Fibroblast of lung (primary cell): ENCODE measurements around the gene ADGRF4. TPM values are rescaled to one million over a fixed set of nuclear protein-coding genes. Genes with fewer than 3 reads are reported as not detected.
A peak's percentile ranks its signal among the peaks of the same experiment; 100 is the strongest.

Experiments
- DNase-seq, 2 donors: peaks; one replicate each; pipeline versions ENCODE4 v3.0.0 to v3.0.0-alpha.2; 2010; ENCODE audit warnings: low read depth in 2 of 2
- H2AFZ ChIP-seq: 2 replicates; pipeline ENCODE4 v1.5.1; 2012; ENCODE audit warnings: low read length, control low read depth, inconsistent platforms
- H3K27ac ChIP-seq: 2 replicates; pipeline ENCODE4 v1.5.1; 2011; ENCODE audit warnings: low read length, control low read depth; ENCODE audit not compliant: insufficient read depth
- H3K27me3 ChIP-seq: 2 replicates; pipeline ENCODE4 v1.5.1; 2011; ENCODE audit warnings: mild to moderate bottlenecking, low read length; ENCODE audit not compliant: control insufficient read depth, insufficient read depth
- H3K36me3 ChIP-seq: 2 replicates; pipeline ENCODE4 v1.5.1; 2011; ENCODE audit warnings: low read length; ENCODE audit not compliant: control insufficient read depth, insufficient read depth
- H3K4me1 ChIP-seq: 2 replicates; pipeline ENCODE4 v1.5.1; 2011; ENCODE audit warnings: low read length; ENCODE audit not compliant: control insufficient read depth, insufficient read depth; ENCODE audit errors: extremely low read depth
- H3K4me2 ChIP-seq: 2 replicates; pipeline ENCODE4 v1.5.1; 2011; ENCODE audit warnings: low read length, control low read depth; ENCODE audit not compliant: insufficient read depth; ENCODE audit errors: extremely low read depth
- H3K4me3 ChIP-seq, 4 experiments: fragments of 200-600 bp in 1 of 4; sonication (generic) in 1 of 4; replicated peaks in 1 of 4; 2 replicates each; pipeline ENCODE4 v1.5.1; 2011 to 2016; ENCODE audit warnings: low read length in 4 of 4, low read depth in 3 of 4, mild to moderate bottlenecking in 3 of 4, control low read depth in 2 of 4, inconsistent platforms in 1 of 4, mixed read lengths in 1 of 4; ENCODE audit not compliant: insufficient read depth in 1 of 4; ENCODE audit errors: control extremely low read depth in 1 of 4
- H3K79me2 ChIP-seq: 2 replicates; pipeline ENCODE4 v1.5.1; 2012; ENCODE audit warnings: mild to moderate bottlenecking, low read length, inconsistent platforms; ENCODE audit not compliant: control insufficient read depth, insufficient read depth
- H3K9ac ChIP-seq: 2 replicates; pipeline ENCODE4 v1.5.1; 2011; ENCODE audit warnings: mild to moderate bottlenecking, low read length, control low read depth; ENCODE audit not compliant: insufficient read depth
- H3K9me3 ChIP-seq: 2 replicates; pipeline ENCODE4 v1.5.1; 2012; ENCODE audit warnings: low read depth, low read length; ENCODE audit not compliant: control insufficient read depth, insufficient read depth
- H4K20me1 ChIP-seq: 2 replicates; pipeline ENCODE4 v1.5.1; 2011; ENCODE audit warnings: low read length; ENCODE audit not compliant: control insufficient read depth, insufficient read depth; ENCODE audit errors: extremely low read depth
- CTCF ChIP-seq, 2 donors: IDR thresholded peaks in 1 of 2; conservative IDR thresholded peaks in 1 of 2; 1 replicate in 1 of 2; 2 replicates in 1 of 2; pipeline ENCODE4 v1.5.1; 2011 to 2012; ENCODE audit warnings: low read length in 2 of 2, control low read depth in 1 of 2, inconsistent platforms in 1 of 2, low read depth in 1 of 2, mild to moderate bottlenecking in 1 of 2
- EZH2 ChIP-seq: IDR thresholded peaks from 2 replicates; pipeline ENCODE4 v1.5.1; 2012; ENCODE audit warnings: low read length, control low read depth, mild to moderate bottlenecking; ENCODE audit errors: missing control alignments
- polyA minus RNA-seq: library from RNA; depleted of rRNA, polyadenylated mRNA; stranded (reverse); fragments of >200 nt; gene quantifications from 2 replicates; pipeline ENCODE4 v1.2.3, GENCODE V29; 2011; ENCODE audit warnings: low replicate concordance
- polyA plus RNA-seq, 2 donors: library from polyadenylated mRNA; depleted of rRNA in 1 of 2; stranded (reverse) in 1 of 2; unstranded in 1 of 2; fragments of >200 nt; gene quantifications; 2 replicates each; pipeline ENCODE4 v1.2.1, GENCODE V29; 2011 to 2012; ENCODE audit warnings: missing spikeins in 1 of 2
- total RNA-seq: library from RNA; depleted of rRNA; stranded (reverse); fragments of >200 nt; gene quantifications from 2 replicates; pipeline ENCODE4 v1.2.1, GENCODE V29; 2014

ADGRF4 gene, protein sequence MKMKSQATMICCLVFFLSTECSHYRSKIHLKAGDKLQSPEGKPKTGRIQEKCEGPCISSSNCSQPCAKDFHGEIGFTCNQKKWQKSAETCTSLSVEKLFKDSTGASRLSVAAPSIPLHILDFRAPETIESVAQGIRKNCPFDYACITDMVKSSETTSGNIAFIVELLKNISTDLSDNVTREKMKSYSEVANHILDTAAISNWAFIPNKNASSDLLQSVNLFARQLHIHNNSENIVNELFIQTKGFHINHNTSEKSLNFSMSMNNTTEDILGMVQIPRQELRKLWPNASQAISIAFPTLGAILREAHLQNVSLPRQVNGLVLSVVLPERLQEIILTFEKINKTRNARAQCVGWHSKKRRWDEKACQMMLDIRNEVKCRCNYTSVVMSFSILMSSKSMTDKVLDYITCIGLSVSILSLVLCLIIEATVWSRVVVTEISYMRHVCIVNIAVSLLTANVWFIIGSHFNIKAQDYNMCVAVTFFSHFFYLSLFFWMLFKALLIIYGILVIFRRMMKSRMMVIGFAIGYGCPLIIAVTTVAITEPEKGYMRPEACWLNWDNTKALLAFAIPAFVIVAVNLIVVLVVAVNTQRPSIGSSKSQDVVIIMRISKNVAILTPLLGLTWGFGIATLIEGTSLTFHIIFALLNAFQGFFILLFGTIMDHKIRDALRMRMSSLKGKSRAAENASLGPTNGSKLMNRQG
- under 0.01 TPM in 1 of 2 replicates, not detected in the other for total RNA-seq
- polyA plus RNA-seq: 0.08 TPM in 1 of 2 replicates, not detected in the other
- polyA plus RNA-seq (2012): 0.05 TPM in 1 of 2 replicates, not detected in the other
- polyA minus RNA-seq: not detected in 2 replicates

DNA sequence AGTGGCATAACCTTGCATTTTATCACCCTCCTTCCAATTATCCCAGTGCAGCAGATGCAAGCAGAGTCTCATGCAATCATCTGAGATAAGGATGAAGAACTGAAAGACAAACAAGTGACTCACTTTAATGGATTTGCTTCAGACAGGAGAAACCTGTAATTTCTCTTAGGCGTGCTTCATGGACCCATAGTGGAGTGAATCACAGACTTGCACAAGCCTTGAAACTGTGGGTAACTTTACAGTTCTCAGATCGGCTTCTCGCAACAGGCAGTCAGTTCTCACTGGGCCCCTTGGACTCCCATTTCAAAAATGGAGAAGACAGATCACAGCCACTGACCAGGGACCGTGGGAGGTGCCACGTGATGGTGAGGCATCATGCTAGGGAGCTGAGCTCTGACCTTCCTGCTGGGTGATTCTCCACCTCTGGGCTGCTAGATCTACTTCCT lies at the start of gene ADGRF4:
Gene ADGRF4, plus strand, starts transcription at position 239 of the 446 bp plus-strand sequence. CDS start 8,666 bp downstream, outside the sequence.
- H3K27ac ChIP-seq: no peak within 1 kb of the TSS
- peak; percentile 48 to 90 for DNase-seq
- H3K4me2 ChIP-seq: no peak within 1 kb of the TSS
- no peaks in the 10 kb centered on the region for H3K9me3 ChIP-seq
- no peaks in the 10 kb centered on the region for H3K27me3 ChIP-seq
- no peaks in the 10 kb centered on the region for H3K79me2 ChIP-seq
- H3K9ac ChIP-seq: no peak within 1 kb of the TSS
- TF ChIP-seq EZH2: no peak
- TF ChIP-seq CTCF (conservative IDR thresholded peaks at IDR 0.05 in 1 of 2, IDR thresholded peaks at IDR 0.05 in 1 of 2; ENCODE audit: low read depth in 1 of 2, low read length in 2 of 2): no peak
- H3K4me3 ChIP-seq: no peak within 1 kb of the TSS
- H2AFZ ChIP-seq: no peak within 1 kb of the TSS
- no peaks in the 10 kb centered on the region for H3K4me1 ChIP-seq
- no peaks in the 10 kb centered on the region for H3K36me3 ChIP-seq
- H4K20me1 ChIP-seq: no peaks in the 10 kb centered on the region

DNA sequence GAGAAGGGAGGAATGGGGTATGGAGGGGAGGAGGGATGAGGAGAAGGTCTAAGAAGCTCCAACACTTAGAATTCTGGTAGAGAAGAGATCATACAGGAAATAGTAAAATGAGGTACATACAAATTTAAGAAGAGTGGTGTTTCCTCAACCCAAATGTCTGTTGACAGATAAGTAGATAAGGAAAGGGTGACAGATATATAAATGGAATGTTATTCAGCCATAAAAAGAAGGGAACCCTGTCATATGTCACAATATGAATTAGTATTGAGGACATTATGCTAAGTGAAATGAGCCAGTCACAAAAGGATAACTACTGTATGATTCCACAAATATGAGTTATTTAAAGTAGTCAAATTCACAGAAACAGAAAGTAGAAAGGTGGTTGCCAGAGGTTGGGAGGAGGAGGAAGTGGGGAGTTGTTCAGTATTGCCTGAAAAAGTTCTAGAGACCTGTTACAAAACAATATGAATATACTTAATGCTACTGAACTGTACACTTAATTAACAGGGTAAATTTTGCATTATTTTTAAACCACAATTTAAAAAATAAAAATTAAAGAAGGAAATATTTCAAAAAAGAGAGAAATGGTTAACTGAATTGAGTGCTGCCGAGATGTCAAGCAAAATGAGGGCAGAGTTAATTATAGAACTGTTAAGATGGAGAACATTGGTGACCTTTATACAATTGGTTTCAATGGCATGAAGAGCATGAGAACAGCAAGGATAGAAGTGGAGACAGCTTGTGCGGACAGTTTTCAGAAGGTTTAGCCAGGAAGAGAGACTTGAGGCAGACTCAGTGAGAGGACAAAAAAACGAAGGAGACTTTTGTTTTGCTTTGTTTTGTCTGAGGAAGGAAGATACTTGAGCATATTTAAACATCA lies 47.6 kb upstream of the ADGRF4 start:
- H3K4me1 ChIP-seq: peaks cover 4% of the 10 kb centered on the region
- no peaks in the 10 kb centered on the region for H3K27me3 ChIP-seq
- no peak overlapping the region for H3K4me3 ChIP-seq
- H3K36me3 ChIP-seq: no peaks in the 10 kb centered on the region
- H3K4me2 ChIP-seq: peak overlapping the region; percentile 72
- peak overlapping the region; percentile 48 for H2AFZ ChIP-seq
- H4K20me1 ChIP-seq: no peaks in the 10 kb centered on the region
- H3K9me3 ChIP-seq: no peaks in the 10 kb centered on the region
- H3K9ac ChIP-seq: no peak overlapping the region
- no peak for TF ChIP-seq EZH2
- TF ChIP-seq CTCF (conservative IDR thresholded peaks at IDR 0.05 in 1 of 2, IDR thresholded peaks at IDR 0.05 in 1 of 2; ENCODE audit: low read depth in 1 of 2, low read length in 2 of 2): no peak
- no peaks in the 10 kb centered on the region for H3K79me2 ChIP-seq
- peak in 1 of 2 donors; percentile 45 for DNase-seq
- H3K27ac ChIP-seq: no peak overlapping the region
